ENCODE data around the gene SALL1. TPM values are rescaled to one million over a fixed set of nuclear protein-coding genes. Genes with fewer than 3 reads are reported as not detected.

SALL1 gene
- total and polyA plus RNA-seq, 2 of the 4 experiments (the other 2 are of a cell fraction), result 0.90 to 5.2 TPM

GRCh38 chr16:51129105-51129504, 22.0 kb downstream of the SALL1 start:
- H2AK9ac ChIP-seq (replicated peaks; ENCODE audit: low read depth, low read length, poor library complexity), result no peak overlapping the region
- WGBS, 2 experiments (ENCODE audit: extremely low coverage in 2 of 2, insufficient read length in 1 of 2), result 80% methylated on average over 1 of the region's 8 CpGs; no CpG with 5 or more reads in 1 of the 2 experiments
- H3K18ac ChIP-seq (ENCODE audit: low read depth, low read length), result no peak overlapping the region
- dilution Hi-C loops (cut with HindIII; ENCODE audit: low sequenced_read_pairs, unreplicated experiment) (no loop called here), intact Hi-C loops (cut with micrococcal nuclease) (no loop called here), in situ Hi-C loops (cut with MboI; ENCODE audit: low sequenced_read_pairs) (loop anchor here (10.0 kb wide), 1 partner anchor 856 kb away; no protein-coding TSS in a partner anchor)
- H4K91ac ChIP-seq (ENCODE audit: insufficient read depth, low read depth, low read length), result no peak overlapping the region
- no peaks in the 10 kb centered on the region for H3K9me1 ChIP-seq (ENCODE audit: insufficient read depth, low read length)
- H2BK120ac ChIP-seq (ENCODE audit: low read depth, low read length), result no peak overlapping the region
- no peak overlapping the region for H3K23ac ChIP-seq (ENCODE audit: low read depth, low read length)
- no peak overlapping the region for H3K4ac ChIP-seq (ENCODE audit: low read depth, low read length)
- no peak overlapping the region for H4K5ac ChIP-seq (ENCODE audit: low read depth, low read length)
- H3K27me3 ChIP-seq (ENCODE audit: control insufficient read depth, insufficient read depth, low read length), result peaks cover 22% of the 10 kb centered on the region
- no peaks in the 10 kb centered on the region for H4K20me1 ChIP-seq (ENCODE audit: insufficient read depth, low read length)
- H3K27ac ChIP-seq (ENCODE audit: insufficient read depth, low read length), result no peak overlapping the region
- no peaks in the 10 kb centered on the region for H3K79me1 ChIP-seq (ENCODE audit: low read depth in 1 of 2, low read length in 2 of 2)
- CTCF ChIA-PET, result interaction anchor here (0.9 kb wide), 1 partner anchor 9 kb away, joined by 4 read pairs; no protein-coding TSS in a partner anchor
- DNase-seq (peak; percentile 2), ATAC-seq (ENCODE audit: low read depth) (0 out of 2 replicates have a peak, but pooled peaks have one; percentile 42)
- no peak overlapping the region for H3K4me3 ChIP-seq (ENCODE audit: insufficient read depth, low read depth, low read length)
- peaks cover 4% of the 10 kb centered on the region; the same call in 1 of the 2 replicates for H3K4me1 ChIP-seq (ENCODE audit: control insufficient read depth, insufficient read depth, low read length)
- no peak overlapping the region for H2BK20ac ChIP-seq (ENCODE audit: low read depth, low read length)
- no peak overlapping the region for H2BK15ac ChIP-seq (ENCODE audit: low read depth, low read length)
- H3K36me3 ChIP-seq (ENCODE audit: control insufficient read depth, insufficient read depth, low read length), result no peaks in the 10 kb centered on the region
- no peak overlapping the region for H2AK5ac ChIP-seq (ENCODE audit: low read depth, low read length)
- peak overlapping the region; percentile 3 for H2AFZ ChIP-seq (replicated peaks; ENCODE audit: low read length, poor library complexity)
- H3K9me3 ChIP-seq (ENCODE audit: control insufficient read depth, insufficient read depth, low read length), result 0 out of 2 replicates have a peak, but pooled peaks cover 2% of the 10 kb centered on the region
- TF ChIP-seq RCOR1 (IDR thresholded peaks at IDR 0.05; ENCODE audit: insufficient replicate concordance, low read length) (no peak), BHLHE40 (IDR thresholded peaks at IDR 0.05; ENCODE audit: low read depth, low read length) (no peak), RFX5 (IDR thresholded peaks at IDR 0.05; ENCODE audit: low read depth, low read length) (no peak), RAD21 (IDR thresholded peaks at IDR 0.05; ENCODE audit: low read length) (no peak), FOS (IDR thresholded peaks at IDR 0.05; ENCODE audit: low read depth, low read length) (no peak), CTCF (conservative IDR thresholded peaks at IDR 0.05; ENCODE audit: low read depth, low read length) (no peak), POLR2A (IDR thresholded peaks at IDR 0.05; ENCODE audit: low read depth, low read length) (no peak), MXI1 (IDR thresholded peaks at IDR 0.05; ENCODE audit: borderline replicate concordance, low read depth, low read length) (no peak), CHD1 (IDR thresholded peaks at IDR 0.05; ENCODE audit: low read depth, low read length) (no peak), NFE2L2 (IDR thresholded peaks at IDR 0.05; ENCODE audit: low read depth, low read length) (no peak), SMC3 (IDR thresholded peaks at IDR 0.05; ENCODE audit: low read depth, low read length) (no peak), MAFK (IDR thresholded peaks at IDR 0.05; ENCODE audit: low read depth, low read length) (no peak), MAZ (IDR thresholded peaks at IDR 0.05; ENCODE audit: borderline replicate concordance, low read depth, low read length) (no peak), ELK1 (IDR thresholded peaks at IDR 0.05; ENCODE audit: borderline replicate concordance, low read depth, low read length) (no peak), CEBPB (IDR thresholded peaks at IDR 0.05; ENCODE audit: low read depth, low read length) (no peak)
- TF ChIP-seq, protein P1, sequence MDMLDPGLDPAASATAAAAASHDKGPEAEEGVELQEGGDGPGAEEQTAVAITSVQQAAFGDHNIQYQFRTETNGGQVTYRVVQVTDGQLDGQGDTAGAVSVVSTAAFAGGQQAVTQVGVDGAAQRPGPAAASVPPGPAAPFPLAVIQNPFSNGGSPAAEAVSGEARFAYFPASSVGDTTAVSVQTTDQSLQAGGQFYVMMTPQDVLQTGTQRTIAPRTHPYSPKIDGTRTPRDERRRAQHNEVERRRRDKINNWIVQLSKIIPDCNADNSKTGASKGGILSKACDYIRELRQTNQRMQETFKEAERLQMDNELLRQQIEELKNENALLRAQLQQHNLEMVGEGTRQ (IDR thresholded peaks at IDR 0.05; ENCODE audit: low read depth, low read length), result no peak
- no TSS peak for BruUV-seq (replicated peaks)
- no peak overlapping the region for H2BK5ac ChIP-seq (ENCODE audit: low read depth, low read length, poor library complexity, severe bottlenecking)
- H3K14ac ChIP-seq (replicated peaks; ENCODE audit: low read depth, low read length), result no peak overlapping the region
- H4K8ac ChIP-seq (ENCODE audit: low read depth in 2 of 2, low read length in 2 of 2), result no peak overlapping the region
- H3K9ac ChIP-seq (ENCODE audit: low read depth, low read length), result no peak overlapping the region
- 0 out of 2 replicates have a peak overlapping the region, but pooled peaks have one; percentile 19 for H3K4me2 ChIP-seq (ENCODE audit: low read depth, low read length)
- no peak overlapping the region for H3K56ac ChIP-seq (ENCODE audit: extremely low read depth, insufficient read depth, low read length)
- POLR2A ChIA-PET (ENCODE audit: unreplicated experiment), result no interaction called here
